Measurements from ENCODE around the gene SEMA5A.

DNA sequence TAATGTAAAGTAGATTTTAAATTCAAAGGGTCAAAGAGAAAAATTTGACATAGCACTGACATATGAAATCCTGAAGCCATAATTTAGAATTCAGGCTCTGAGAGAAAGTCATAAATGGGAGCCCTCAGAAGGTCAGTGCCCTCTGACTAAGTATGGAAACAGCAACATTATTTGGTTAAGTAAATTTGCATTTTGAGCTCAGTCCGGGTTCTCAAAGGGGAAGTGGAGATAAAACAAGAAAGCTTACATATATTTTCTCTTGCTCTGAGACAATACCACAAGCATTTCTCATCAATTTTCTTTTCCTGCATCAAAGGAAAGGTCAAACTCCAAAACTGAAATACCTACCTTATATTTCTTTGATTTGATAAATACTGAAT lies 348.0 kb downstream of the SEMA5A start:
- TF ChIP-seq, protein P1, sequence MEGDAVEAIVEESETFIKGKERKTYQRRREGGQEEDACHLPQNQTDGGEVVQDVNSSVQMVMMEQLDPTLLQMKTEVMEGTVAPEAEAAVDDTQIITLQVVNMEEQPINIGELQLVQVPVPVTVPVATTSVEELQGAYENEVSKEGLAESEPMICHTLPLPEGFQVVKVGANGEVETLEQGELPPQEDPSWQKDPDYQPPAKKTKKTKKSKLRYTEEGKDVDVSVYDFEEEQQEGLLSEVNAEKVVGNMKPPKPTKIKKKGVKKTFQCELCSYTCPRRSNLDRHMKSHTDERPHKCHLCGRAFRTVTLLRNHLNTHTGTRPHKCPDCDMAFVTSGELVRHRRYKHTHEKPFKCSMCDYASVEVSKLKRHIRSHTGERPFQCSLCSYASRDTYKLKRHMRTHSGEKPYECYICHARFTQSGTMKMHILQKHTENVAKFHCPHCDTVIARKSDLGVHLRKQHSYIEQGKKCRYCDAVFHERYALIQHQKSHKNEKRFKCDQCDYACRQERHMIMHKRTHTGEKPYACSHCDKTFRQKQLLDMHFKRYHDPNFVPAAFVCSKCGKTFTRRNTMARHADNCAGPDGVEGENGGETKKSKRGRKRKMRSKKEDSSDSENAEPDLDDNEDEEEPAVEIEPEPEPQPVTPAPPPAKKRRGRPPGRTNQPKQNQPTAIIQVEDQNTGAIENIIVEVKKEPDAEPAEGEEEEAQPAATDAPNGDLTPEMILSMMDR (IDR thresholded peaks at IDR 0.05): no peak
- TF ChIP-seq EZH2 (IDR thresholded peaks at IDR 0.05; ENCODE audit: borderline replicate concordance, insufficient read depth, low read depth, low read length, poor library complexity, severe bottlenecking): no peak

Data from B cell (primary cell).